Right lobe of liver (tissue), 6 donors: Measurements from ENCODE around the gene SLCO2A1. TPM values are rescaled to one million over a fixed set of nuclear protein-coding genes. Genes with fewer than 3 reads are reported as not detected.
A peak's percentile ranks its signal among the peaks of the same experiment; 100 is the strongest.

Experiments used
- ATAC-seq, 4 donors: fragments of 200-7000 bp; cut with Tn5 transposase; one replicate each; pipeline ENCODE4 v1.9.1; 2020; ENCODE audit warnings: mild to moderate bottlenecking in 4 of 4, moderate library complexity in 4 of 4
- DNase-seq, 3 donors: peaks; one replicate each; pipeline ENCODE4 v3.0.0-alpha.2; 2020
- H3K27ac ChIP-seq, 3 donors: fragments of 200-600 bp; one replicate each; pipeline ENCODE4 v1.8.0; 2022
- H3K27me3 ChIP-seq, 2 donors: fragments of 200-600 bp; one replicate each; pipeline ENCODE4 v1.8.0; 2022
- H3K36me3 ChIP-seq, 4 donors: fragments of 200-600 bp; sonication (generic) in 1 of 4; one replicate each; pipeline versions ENCODE4 v1.5.1 to v1.8.0; 2017 to 2022; ENCODE audit warnings: control low read depth in 1 of 4
- H3K4me1 ChIP-seq, 4 donors: fragments of 200-600 bp; sonication (generic) in 1 of 4; one replicate each; pipeline versions ENCODE4 v1.5.1 to v1.8.0; 2017 to 2022; ENCODE audit warnings: control low read depth in 1 of 4
- H3K4me3 ChIP-seq, 3 donors: fragments of 200-600 bp; one replicate each; pipeline ENCODE4 v1.8.0; 2022
- H3K9me3 ChIP-seq, 4 donors: fragments of 200-600 bp; sonication (generic) in 1 of 4; one replicate each; pipeline versions ENCODE4 v1.5.1 to v1.8.0; 2017 to 2022; ENCODE audit warnings: control low read depth in 1 of 4
- CTCF ChIP-seq, 4 donors: fragments of 200-600 bp in 3 of 4; fragments of 450-650 bp in 1 of 4; IDR thresholded peaks; one replicate each; pipeline versions ENCODE4 v1.5.1 to v1.8.0; 2016 to 2022; ENCODE audit warnings: antibody characterized with exemption in 4 of 4, mild to moderate bottlenecking in 2 of 4
- POLR2A ChIP-seq: fragments of 450-650 bp; IDR thresholded peaks from one replicate; pipeline ENCODE4 v1.6.1; 2017; ENCODE audit warnings: antibody characterized with exemption, mild to moderate bottlenecking
- WGBS: methylation state at CpG from one replicate; pipeline ENCODE4 v1.1.6; 2018; ENCODE audit warnings: low coverage, low lambda C conversion rate; ENCODE audit not compliant: insufficient coverage; ENCODE audit errors: missing lambda C conversion rate; 5-methylcytosine and 5-hydroxymethylcytosine counted together
- intact Hi-C, 2 donors: fragments of 100-400 bp; cut with DNase I; formaldehyde crosslinking; loops; one replicate each; pipeline versions ENCODE4 v1.11.2 to v1.14.1; 2022
- total RNA-seq, 6 experiments: library from RNA; depleted of rRNA in 2 of 6; stranded (reverse); fragments of >200 nt in 2 of 6; fragmentation: NEBNext Ultra II Directional in 3 of 6; extraction: Animal tissue kit (Norgen Biotek cat#: 25700) in 3 of 6; gene quantifications; one replicate each; pipeline versions ENCODE4 v1.1.0 to v1.2.4, GENCODE V29; 2016 to 2023
- donor health status: DM: no; HTN: yes; CAD: no.
- donor health status: DM: no; HTN: no; CAD: no.
- donor health status: DM: no; HTN: no; CAD: no.
- donor health status: DM: no; HTN: yes; CAD: no.
- donor health status: DM: no; HTN: yes; CAD: no.

Gene SLCO2A1
- total RNA-seq, 6 experiments from 2014 or later: 0.71 to 4.4 (median 1.5) TPM

- TF ChIP-seq CTCF (IDR thresholded peaks at IDR 0.05): no peak
- no peak for TF ChIP-seq POLR2A
- ATAC-seq (no peak), DNase-seq (no peak)
- intact Hi-C loops: no loop called here
- no peaks in the 10 kb centered on the region for H3K4me1 ChIP-seq
- no peaks in the 10 kb centered on the region for H3K36me3 ChIP-seq
- WGBS: 33% methylated on average over 1 of the region's 1 CpG
- H3K27ac ChIP-seq: no peak overlapping the region
- H3K4me3 ChIP-seq: no peak overlapping the region
- no peaks in the 10 kb centered on the region for H3K9me3 ChIP-seq
- no peaks in the 10 kb centered on the region for H3K27me3 ChIP-seq
These were observed 148.2 kb downstream of the SLCO2A1 start for GRCh38 chr3:133881492-133881891.

- no peaks in the 10 kb centered on the region for H3K4me1 ChIP-seq
- H3K27me3 ChIP-seq: no peaks in the 10 kb centered on the region
- no CpG with 5 or more reads among the region's 4 CpGs for WGBS
- no peak for DNase-seq
- no peaks in the 10 kb centered on the region for H3K9me3 ChIP-seq
- intact Hi-C loops: no loop called here
- H3K36me3 ChIP-seq: no peaks in the 10 kb centered on the region
- no peak overlapping the region for H3K4me3 ChIP-seq
- no peak overlapping the region for H3K27ac ChIP-seq
- no peak for TF ChIP-seq POLR2A
- TF ChIP-seq CTCF (IDR thresholded peaks at IDR 0.05): no peak
- ATAC-seq: no peak
These were observed 148.8 kb downstream of the SLCO2A1 start for GRCh38 chr3:133880886-133881455.

- 100% methylated on average over 1 of the region's 5 CpGs for WGBS
- TF ChIP-seq POLR2A (no peak), CTCF (IDR thresholded peaks at IDR 0.05) (no peak)
- DNase-seq: peak in 1 of 3 donors; percentile 29
- ATAC-seq: no peak
- Histone ChIP-seq H3K4me1 (no peaks in the 10 kb centered on the region), H3K36me3 (no peaks in the 10 kb centered on the region), H3K4me3 (no peak overlapping the region), H3K27me3 (no peaks in the 10 kb centered on the region), H3K9me3 (no peaks in the 10 kb centered on the region), H3K27ac (no peak overlapping the region)
- intact Hi-C loops: no loop called here
These were observed 149.4 kb downstream of the SLCO2A1 start for GRCh38 chr3:133880287-133880686.

- H3K27ac ChIP-seq: no peak overlapping the region
- TF ChIP-seq CTCF (IDR thresholded peaks at IDR 0.05) (no peak), POLR2A (no peak)
- DNase-seq (no peak), ATAC-seq (no peak)
- H3K27me3 ChIP-seq: no peaks in the 10 kb centered on the region
- no peaks in the 10 kb centered on the region for H3K4me1 ChIP-seq
- H3K36me3 ChIP-seq: no peaks in the 10 kb centered on the region
- intact Hi-C loops: no loop called here
- H3K4me3 ChIP-seq: no peak overlapping the region
- 84% methylated on average over 3 of the region's 3 CpGs for WGBS
- no peaks in the 10 kb centered on the region for H3K9me3 ChIP-seq
These were observed 151.2 kb downstream of the SLCO2A1 start for GRCh38 chr3:133878518-133878917.

Other genes with a start within 250 kb of the SLCO2A1 start
- gene SRPRB, start 224.1 kb downstream of the SLCO2A1 start, total RNA-seq: 10 to 100 TPM; 48.1 to 78.5 (median 56.4) TPM
- gene RAB6B, start 134.0 kb downstream of the SLCO2A1 start, total RNA-seq: under 1 TPM; 0.09 to 0.60 (median 0.36) TPM
- 10 to 100 TPM; 15.9 to 28.5 (median 17.9) TPM for gene RYK, start 220.9 kb upstream of the SLCO2A1 start, total RNA-seq